T-helper 2 cell treated with Interferon-gamma antibody and Interleukin-4, amounts not matched to agents 100 ng/mL and 5 ng/mL, for 36 hours (primary cell): Measurements from ENCODE around the gene GRAMD1C. TPM values are rescaled to one million over a fixed set of nuclear protein-coding genes. Genes with fewer than 3 reads are reported as not detected.

ENCODE experiments used
- intact Hi-C: fragments of 100-400 bp; cut with micrococcal nuclease; formaldehyde crosslinking; loops from one replicate; pipeline ENCODE4 v1.15.1; 2023
- total RNA-seq: library from RNA; stranded (reverse); gene quantifications from 2 replicates; pipeline ENCODE4 v1.2.3, GENCODE V29; 2022

The GRAMD1C gene
- total RNA-seq, 1 donor from 2014 or later, result 0.32 TPM

- intact Hi-C loops, result loop anchor here (1.0 to 10.0 kb wide), 5 partner anchors 35 to 1837 kb away; partner anchors contain the start of genes ATP6V1A, CCDC191, NAA50 and QTRT2
These were observed 108.9 kb downstream of the GRAMD1C start, which contains the start of gene ZDHHC23 for GRCh38 chr3:113947372-113948014. Gene ZDHHC23, plus strand, starts transcription at chr3:113948013. Its CDS starts 790 bp downstream, at chr3:113948803.

GRCh38 chr3:113948015-113948917 lies 109.7 kb downstream of the GRAMD1C start:
- intact Hi-C loops, result loop anchor here (2.0 to 10.0 kb wide), 4 partner anchors 36 to 1837 kb away; partner anchors contain the start of genes ATP6V1A, NAA50 and SPICE1

- intact Hi-C loops, result no loop called here
These were observed 114.3 kb downstream of the GRAMD1C start for GRCh38 chr3:113952921-113953320.

GRCh38 chr3:113953677-113954076 lies 115.1 kb downstream of the GRAMD1C start:
- intact Hi-C loops, result no loop called here

GRCh38 chr3:113954091-113954685 lies 115.6 kb downstream of the GRAMD1C start:
- intact Hi-C loops, result no loop called here

- intact Hi-C loops, result no loop called here
These were observed 125.3 kb downstream of the GRAMD1C start for GRCh38 chr3:113963879-113964278.

GRCh38 chr3:113966172-113966571 lies 127.6 kb downstream of the GRAMD1C start:
- intact Hi-C loops, result no loop called here

- intact Hi-C loops, result no loop called here
These were observed 130.4 kb downstream of the GRAMD1C start for GRCh38 chr3:113968986-113969385.

- intact Hi-C loops, result no loop called here
These were observed 139.2 kb downstream of the GRAMD1C start for GRCh38 chr3:113977822-113978221.

GRCh38 chr3:113979916-113980315 lies 141.3 kb downstream of the GRAMD1C start:
- intact Hi-C loops, result no loop called here

- intact Hi-C loops, result no loop called here
These were observed 143.2 kb downstream of the GRAMD1C start for GRCh38 chr3:113981803-113982202.

- intact Hi-C loops, result no loop called here
These were observed 145.0 kb downstream of the GRAMD1C start for GRCh38 chr3:113983544-113983943.

GRCh38 chr3:113985541-113985940 lies 147.0 kb downstream of the GRAMD1C start:
- intact Hi-C loops, result no loop called here

Other genes with a start within 250 kb of the GRAMD1C start
- 16.8 TPM in 2 replicates for gene USF3, start 142.1 kb upstream of the GRAMD1C start, total RNA-seq
- gene NAA50, start 92.5 kb upstream of the GRAMD1C start, total RNA-seq, result 118 and 120 TPM in 2 replicates
- gene ATP6V1A, start 91.8 kb upstream of the GRAMD1C start, total RNA-seq, result 39.0 and 40.9 TPM in 2 replicates
- 3.2 and 4.0 TPM in 2 replicates for gene ZDHHC23, start 109.2 kb downstream of the GRAMD1C start, total RNA-seq
- gene CCDC191, start 217.7 kb downstream of the GRAMD1C start, total RNA-seq, result 3.0 TPM in 2 replicates
- 37.8 and 39.4 TPM in 2 replicates for gene QTRT2, start 217.9 kb downstream of the GRAMD1C start, total RNA-seq